Parathyroid adenoma (tissue), 2 donors: ENCODE results near the gene TMCO2.
"Not testable (repeated sequence)": the region's sequence is repeated elsewhere in the genome, so short reads cannot be mapped to it uniquely, and the experiment has no call there.

ENCODE experiments used
- H2AFZ ChIP-seq: fragments of 300-600 bp; sonication (generic); one replicate; pipeline ENCODE4 v1.7.0; 2017; ENCODE audit warnings: antibody characterized with exemption, mild to moderate bottlenecking
- H3K27ac ChIP-seq: fragments of 300-600 bp; sonication (generic); one replicate; pipeline ENCODE4 v1.7.0; 2017
- H3K27me3 ChIP-seq: fragments of 300-600 bp; sonication (generic); one replicate; pipeline ENCODE4 v1.7.0; 2017; ENCODE audit warnings: low read length; ENCODE audit not compliant: control insufficient read depth, insufficient read depth
- H3K36me3 ChIP-seq: fragments of 300-600 bp; sonication (generic); one replicate; pipeline ENCODE4 v1.7.0; 2017; ENCODE audit warnings: low read length; ENCODE audit not compliant: control insufficient read depth, insufficient read depth
- H3K4me1 ChIP-seq: fragments of 300-600 bp; sonication (generic); one replicate; pipeline ENCODE4 v1.7.0; 2017; ENCODE audit warnings: control low read depth
- H3K4me2 ChIP-seq: fragments of 300-600 bp; sonication (generic); one replicate; pipeline ENCODE4 v1.7.0; 2017; ENCODE audit warnings: low read length
- H3K4me3 ChIP-seq: fragments of 300-600 bp; sonication (generic); one replicate; pipeline ENCODE4 v1.7.0; 2017; ENCODE audit warnings: low read depth, low read length
- H3K79me2 ChIP-seq: fragments of 300-600 bp; sonication (generic); one replicate; pipeline ENCODE4 v1.7.0; 2017; ENCODE audit warnings: control low read depth
- H3K9ac ChIP-seq: fragments of 300-600 bp; sonication (generic); one replicate; pipeline ENCODE4 v1.7.0; 2017; ENCODE audit warnings: mild to moderate bottlenecking
- H3K9me3 ChIP-seq: fragments of 300-600 bp; sonication (generic); one replicate; pipeline ENCODE4 v1.7.0; 2017; ENCODE audit warnings: low read length; ENCODE audit not compliant: control insufficient read depth
- CTCF ChIP-seq: fragments of 300-600 bp; sonication (generic); IDR thresholded peaks from one replicate; pipeline ENCODE4 v1.7.0; 2017; ENCODE audit warnings: antibody characterized with exemption, mild to moderate bottlenecking
- donor health status: primary hyperparathyroidism.

TMCO2 gene

GRCh38 chr1:40247655-40248054 is at the start of gene TMCO2:
TSS of gene TMCO2 (plus strand) at chr1:40247937. CDS start at chr1:40247994, 57 bp downstream.
- H3K9me3 ChIP-seq = no peaks in the 10 kb centered on the region
- H3K79me2 ChIP-seq = no peaks in the 10 kb centered on the region
- TF ChIP-seq CTCF = no peak
- H2AFZ ChIP-seq = no peak within 1 kb of the TSS
- no peaks in the 10 kb centered on the region for H3K27me3 ChIP-seq
- H3K4me2 ChIP-seq = no peak within 1 kb of the TSS
- H3K4me3 ChIP-seq = no peak within 1 kb of the TSS
- no peaks in the 10 kb centered on the region for H3K4me1 ChIP-seq
- no peak within 1 kb of the TSS for H3K27ac ChIP-seq
- H3K9ac ChIP-seq = no peak within 1 kb of the TSS
- no peaks in the 10 kb centered on the region for H3K36me3 ChIP-seq

DNA sequence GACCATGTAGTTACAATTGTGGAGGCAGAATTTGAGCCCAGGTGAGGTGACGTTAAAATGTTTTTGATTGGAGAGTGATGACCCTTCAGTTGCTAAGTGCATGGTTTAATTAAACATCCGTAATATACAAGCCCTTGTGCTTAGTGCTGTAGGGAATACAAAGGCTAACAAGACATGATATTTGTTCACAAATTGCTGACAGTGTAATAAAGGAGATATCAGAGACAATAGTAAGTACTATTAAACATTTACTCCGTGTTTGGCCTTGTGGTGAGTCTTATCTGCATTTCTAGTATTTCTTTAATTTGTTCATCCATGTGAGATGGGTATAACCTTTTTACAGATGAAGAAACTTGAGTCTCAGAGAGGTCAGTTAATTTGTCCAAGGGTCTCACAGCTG is 48.6 kb upstream of the TMCO2 start:
- Histone ChIP-seq H3K4me1 (no peaks in the 10 kb centered on the region), H3K36me3 (no peaks in the 10 kb centered on the region), H3K4me2 (no peak overlapping the region), H3K4me3 (no peak overlapping the region), H3K27ac (no peak overlapping the region), H3K9me3 (no peaks in the 10 kb centered on the region), H2AFZ (no peak overlapping the region), H3K79me2 (peaks cover 5% of the 10 kb centered on the region), H3K27me3 (no peaks in the 10 kb centered on the region), H3K9ac (no peak overlapping the region)
- TF ChIP-seq CTCF = no peak

DNA sequence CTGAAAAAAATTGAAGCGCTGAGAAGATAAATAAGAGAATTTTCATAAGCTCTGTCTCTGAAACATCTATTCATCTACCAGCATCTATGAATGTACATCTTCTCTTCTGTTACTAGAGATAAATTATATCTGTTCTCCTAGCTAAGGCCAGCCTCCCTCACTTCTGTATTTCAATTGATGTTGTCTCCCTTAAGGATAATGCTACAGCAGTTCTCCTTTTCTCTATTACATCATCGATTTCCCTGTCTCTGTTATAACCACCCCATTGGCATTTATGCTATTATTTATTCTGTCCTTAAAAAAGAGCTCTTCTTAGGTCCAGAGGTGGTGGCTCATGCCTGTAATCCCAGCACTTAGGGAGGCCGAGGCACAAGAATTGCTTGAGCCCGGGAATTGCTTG is 42.9 kb upstream of the TMCO2 start:
- Histone ChIP-seq H3K36me3 (no peaks in the 10 kb centered on the region), H3K4me2 (no peak overlapping the region)

DNA sequence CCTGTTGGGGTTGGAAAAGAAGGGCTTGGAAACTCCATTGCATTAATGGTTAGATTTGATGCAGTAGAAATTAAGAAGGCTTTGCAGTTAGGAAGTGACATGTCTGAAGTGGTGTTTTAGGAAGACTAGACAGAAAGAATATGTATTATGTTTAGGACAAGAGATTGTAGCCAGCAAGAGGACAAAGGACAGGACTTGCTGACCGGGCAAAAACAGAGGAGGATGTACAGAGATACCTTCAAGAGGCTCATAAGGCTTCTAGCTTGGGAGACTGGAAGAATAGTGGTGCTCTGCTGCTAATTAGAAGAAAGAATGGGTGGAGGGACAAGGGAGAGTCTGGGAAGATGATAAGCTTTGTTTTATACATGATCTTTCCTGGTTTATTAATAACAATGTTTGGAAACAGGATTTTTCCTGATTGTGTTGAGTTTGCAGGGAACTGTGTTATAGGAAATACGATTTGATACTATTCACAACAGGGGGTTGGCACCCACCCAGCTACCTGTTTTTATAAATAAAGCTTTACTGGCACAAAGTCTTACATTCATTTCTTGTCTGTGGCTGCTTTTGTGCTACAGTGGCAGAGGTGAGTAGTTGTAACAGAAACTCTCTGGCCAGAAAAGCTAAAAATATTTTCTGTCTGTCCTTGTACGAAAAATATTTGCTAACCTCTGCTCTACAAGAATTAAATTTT is 37.1 kb upstream of the TMCO2 start:
- H3K9ac ChIP-seq = no peak overlapping the region
- H3K4me3 ChIP-seq = no peak overlapping the region
- no peaks in the 10 kb centered on the region for H3K79me2 ChIP-seq
- no peak overlapping the region for H3K4me2 ChIP-seq
- no peak overlapping the region for H3K27ac ChIP-seq
- H3K4me1 ChIP-seq = no peaks in the 10 kb centered on the region
- H3K36me3 ChIP-seq = no peaks in the 10 kb centered on the region
- TF ChIP-seq CTCF = no peak
- H3K9me3 ChIP-seq = no peaks in the 10 kb centered on the region
- H3K27me3 ChIP-seq = no peaks in the 10 kb centered on the region
- H2AFZ ChIP-seq = no peak overlapping the region

More for the DNA sequence above, 42.9 kb upstream of the TMCO2 start:
- Histone ChIP-seq H3K9ac (no peak overlapping the region), H3K79me2 (no peaks in the 10 kb centered on the region), H3K4me3 (no peak overlapping the region), H3K9me3 (no peaks in the 10 kb centered on the region), H2AFZ (no peak overlapping the region), H3K27me3 (no peaks in the 10 kb centered on the region), H3K27ac (no peak overlapping the region), H3K4me1 (no peaks in the 10 kb centered on the region)
- TF ChIP-seq CTCF = no peak

GRCh38 chr1:40218333-40218732 is 29.4 kb upstream of the TMCO2 start:
- H2AFZ ChIP-seq = no peak overlapping the region
- no peaks in the 10 kb centered on the region for H3K9me3 ChIP-seq
- TF ChIP-seq CTCF = no peak
- H3K4me3 ChIP-seq = no peak overlapping the region
- no peak overlapping the region for H3K27ac ChIP-seq
- no peaks in the 10 kb centered on the region for H3K36me3 ChIP-seq
- no peak overlapping the region for H3K9ac ChIP-seq
- H3K27me3 ChIP-seq = no peaks in the 10 kb centered on the region
- no peaks in the 10 kb centered on the region for H3K4me1 ChIP-seq
- no peak overlapping the region for H3K4me2 ChIP-seq
- H3K79me2 ChIP-seq = no peaks in the 10 kb centered on the region

DNA sequence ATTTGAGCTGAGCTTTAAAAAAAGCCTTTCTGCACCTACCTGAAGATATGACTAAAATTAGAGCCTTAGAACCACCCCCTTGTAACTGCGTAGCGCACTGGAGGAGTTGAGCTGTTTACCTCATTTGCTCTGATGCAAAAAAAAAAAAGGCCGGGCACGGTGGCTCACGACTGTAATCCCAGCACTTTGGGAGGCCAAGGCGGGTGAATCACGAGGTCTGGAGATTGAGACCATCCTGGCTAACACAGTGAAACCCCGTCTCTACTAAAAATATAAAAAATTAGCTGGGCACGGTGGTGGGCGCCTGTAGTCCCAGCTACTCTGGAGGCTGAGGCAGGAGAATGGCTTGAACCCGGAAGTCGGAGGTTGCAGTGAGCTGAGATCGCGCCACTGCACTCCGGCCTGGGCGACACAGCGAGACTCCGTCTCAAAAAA is 26.2 kb upstream of the TMCO2 start:
- H3K4me2 ChIP-seq, H2AFZ ChIP-seq, H3K36me3 ChIP-seq, H3K27me3 ChIP-seq, H3K4me3 ChIP-seq, H3K27ac ChIP-seq, H3K79me2 ChIP-seq, H3K9me3 ChIP-seq, H3K9ac ChIP-seq, H3K4me1 ChIP-seq: not testable (repeated sequence)
